HPDE6-E6E7 (cell line): ENCODE results near the gene SPATA2L.

Experiments used
- DNase-seq: peaks from one replicate; pipeline ENCODE4 v3.0.0; 2011; ENCODE audit warnings: missing footprints; ENCODE audit errors: extremely low spot score

The SPATA2L gene

GRCh38 chr16:89656435-89657121, 44.9 kb downstream of the SPATA2L start:
- DNase-seq = no peak

GRCh38 chr16:89655062-89655643, 46.4 kb downstream of the SPATA2L start:
- DNase-seq = no peak

GRCh38 chr16:89653656-89654295, 47.7 kb downstream of the SPATA2L start:
- DNase-seq = no peak

- DNase-seq = no peak
Observed at GRCh38 chr16:89651584-89651983, 49.9 kb downstream of the SPATA2L start.

GRCh38 chr16:89646906-89647305, 54.6 kb downstream of the SPATA2L start:
- peak; percentile 41 for DNase-seq
